ENCODE measurements around the gene DACH1.

DNA sequence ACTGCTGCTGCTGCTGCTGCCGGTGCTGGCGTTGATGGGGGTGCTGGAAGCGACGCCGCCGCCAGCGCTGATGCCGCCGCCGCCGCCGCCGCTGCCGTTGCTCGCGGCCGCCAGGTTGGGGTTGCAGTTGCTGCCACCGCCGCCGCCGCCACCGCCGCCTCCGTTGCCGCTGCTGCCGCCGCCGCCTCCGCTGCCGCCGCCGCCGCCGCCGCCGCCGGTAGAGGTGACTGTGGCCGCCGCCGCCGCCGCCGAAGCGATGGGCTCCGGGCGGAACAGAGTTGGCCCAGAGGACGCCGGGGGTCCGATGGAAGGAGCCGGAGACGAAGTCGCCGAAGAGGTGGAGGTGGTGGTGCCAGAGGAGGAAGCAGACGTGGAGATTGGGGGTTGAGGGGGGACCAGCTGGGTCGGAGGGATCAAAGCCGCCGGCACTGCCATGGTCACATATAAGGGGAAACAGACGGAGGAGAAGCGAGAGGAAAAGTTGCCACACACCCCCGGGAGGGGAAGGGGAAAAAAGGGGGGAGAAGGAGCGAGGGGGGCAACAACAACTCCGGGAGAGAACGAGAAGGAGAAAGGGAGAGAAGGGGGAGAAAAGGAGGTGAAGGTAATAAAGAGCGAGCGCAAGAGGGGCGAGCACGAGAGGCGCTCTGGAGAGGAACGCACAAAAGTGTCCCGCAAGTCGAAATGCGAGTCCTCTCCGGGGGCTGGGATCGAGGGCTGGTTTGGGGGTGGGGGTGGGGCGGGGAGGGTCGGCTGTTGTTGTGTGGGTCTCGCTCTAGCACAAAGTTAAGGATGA is 471 bp downstream of the DACH1 start:
- TF ChIP-seq CTCF (IDR thresholded peaks at IDR 0.05) (no peak), POLR2A (IDR thresholded peaks at IDR 0.05) (no peak)

Measured in esophagus squamous epithelium (tissue), 4 donors.